Fibroblast of lung (primary cell): ENCODE data around the gene COBL. TPM values are rescaled to one million over a fixed set of nuclear protein-coding genes. Genes with fewer than 3 reads are reported as not detected.

Experiments used
- DNase-seq, 2 donors: peaks; one replicate each; pipeline versions ENCODE4 v3.0.0 to v3.0.0-alpha.2; 2010; ENCODE audit warnings: low read depth in 2 of 2
- H2AFZ ChIP-seq: 2 replicates; pipeline ENCODE4 v1.5.1; 2012; ENCODE audit warnings: low read length, control low read depth, inconsistent platforms
- H3K27ac ChIP-seq: 2 replicates; pipeline ENCODE4 v1.5.1; 2011; ENCODE audit warnings: low read length, control low read depth; ENCODE audit not compliant: insufficient read depth
- H3K27me3 ChIP-seq: 2 replicates; pipeline ENCODE4 v1.5.1; 2011; ENCODE audit warnings: mild to moderate bottlenecking, low read length; ENCODE audit not compliant: control insufficient read depth, insufficient read depth
- H3K36me3 ChIP-seq: 2 replicates; pipeline ENCODE4 v1.5.1; 2011; ENCODE audit warnings: low read length; ENCODE audit not compliant: control insufficient read depth, insufficient read depth
- H3K4me1 ChIP-seq: 2 replicates; pipeline ENCODE4 v1.5.1; 2011; ENCODE audit warnings: low read length; ENCODE audit not compliant: control insufficient read depth, insufficient read depth; ENCODE audit errors: extremely low read depth
- H3K4me2 ChIP-seq: 2 replicates; pipeline ENCODE4 v1.5.1; 2011; ENCODE audit warnings: low read length, control low read depth; ENCODE audit not compliant: insufficient read depth; ENCODE audit errors: extremely low read depth
- H3K4me3 ChIP-seq, 4 experiments: fragments of 200-600 bp in 1 of 4; sonication (generic) in 1 of 4; replicated peaks in 1 of 4; 2 replicates each; pipeline ENCODE4 v1.5.1; 2011 to 2016; ENCODE audit warnings: low read length in 4 of 4, low read depth in 3 of 4, mild to moderate bottlenecking in 3 of 4, control low read depth in 2 of 4, inconsistent platforms in 1 of 4, mixed read lengths in 1 of 4; ENCODE audit not compliant: insufficient read depth in 1 of 4; ENCODE audit errors: control extremely low read depth in 1 of 4
- H3K79me2 ChIP-seq: 2 replicates; pipeline ENCODE4 v1.5.1; 2012; ENCODE audit warnings: mild to moderate bottlenecking, low read length, inconsistent platforms; ENCODE audit not compliant: control insufficient read depth, insufficient read depth
- H3K9ac ChIP-seq: 2 replicates; pipeline ENCODE4 v1.5.1; 2011; ENCODE audit warnings: mild to moderate bottlenecking, low read length, control low read depth; ENCODE audit not compliant: insufficient read depth
- H3K9me3 ChIP-seq: 2 replicates; pipeline ENCODE4 v1.5.1; 2012; ENCODE audit warnings: low read depth, low read length; ENCODE audit not compliant: control insufficient read depth, insufficient read depth
- H4K20me1 ChIP-seq: 2 replicates; pipeline ENCODE4 v1.5.1; 2011; ENCODE audit warnings: low read length; ENCODE audit not compliant: control insufficient read depth, insufficient read depth; ENCODE audit errors: extremely low read depth
- CTCF ChIP-seq, 2 donors: IDR thresholded peaks in 1 of 2; conservative IDR thresholded peaks in 1 of 2; 1 replicate in 1 of 2; 2 replicates in 1 of 2; pipeline ENCODE4 v1.5.1; 2011 to 2012; ENCODE audit warnings: low read length in 2 of 2, control low read depth in 1 of 2, inconsistent platforms in 1 of 2, low read depth in 1 of 2, mild to moderate bottlenecking in 1 of 2
- EZH2 ChIP-seq: IDR thresholded peaks from 2 replicates; pipeline ENCODE4 v1.5.1; 2012; ENCODE audit warnings: low read length, control low read depth, mild to moderate bottlenecking; ENCODE audit errors: missing control alignments
- polyA plus RNA-seq, 2 donors: library from polyadenylated mRNA; depleted of rRNA in 1 of 2; stranded (reverse) in 1 of 2; unstranded in 1 of 2; fragments of >200 nt; gene quantifications; 2 replicates each; pipeline ENCODE4 v1.2.1, GENCODE V29; 2011 to 2012; ENCODE audit warnings: missing spikeins in 1 of 2
- total RNA-seq: library from RNA; depleted of rRNA; stranded (reverse); fragments of >200 nt; gene quantifications from 2 replicates; pipeline ENCODE4 v1.2.1, GENCODE V29; 2014

COBL gene
- total and polyA plus RNA-seq, 2 donors (not counting 1 experiment from before 2014, with no cell fraction given): 0.10 to 0.33 TPM

- Histone ChIP-seq H3K4me3 (no peak overlapping the region), H4K20me1 (no peaks in the 10 kb centered on the region), H3K4me1 (no peaks in the 10 kb centered on the region), H3K9me3 (no peaks in the 10 kb centered on the region), H3K79me2 (no peaks in the 10 kb centered on the region), H2AFZ (no peak overlapping the region), H3K9ac (no peak overlapping the region), H3K36me3 (no peaks in the 10 kb centered on the region), H3K4me2 (no peak overlapping the region), H3K27ac (no peak overlapping the region), H3K27me3 (no peaks in the 10 kb centered on the region)
- TF ChIP-seq CTCF (conservative IDR thresholded peaks at IDR 0.05 in 1 of 2, IDR thresholded peaks at IDR 0.05 in 1 of 2; ENCODE audit: low read depth in 1 of 2, low read length in 2 of 2) (no peak), EZH2 (no peak)
- DNase-seq: no peak
These were observed 21.0 kb downstream of the COBL start for GRCh38 chr7:51295440-51296245.

GRCh38 chr7:51292596-51292995 lies 24.0 kb downstream of the COBL start:
- no peaks in the 10 kb centered on the region for H3K9me3 ChIP-seq
- H3K4me3 ChIP-seq: no peak overlapping the region
- no peaks in the 10 kb centered on the region for H3K4me1 ChIP-seq
- H3K27ac ChIP-seq: no peak overlapping the region
- H3K36me3 ChIP-seq: no peaks in the 10 kb centered on the region
- DNase-seq: no peak
- no peaks in the 10 kb centered on the region for H3K79me2 ChIP-seq
- H4K20me1 ChIP-seq: no peaks in the 10 kb centered on the region
- H2AFZ ChIP-seq: no peak overlapping the region
- H3K4me2 ChIP-seq: no peak overlapping the region
- no peak for TF ChIP-seq CTCF (conservative IDR thresholded peaks at IDR 0.05 in 1 of 2, IDR thresholded peaks at IDR 0.05 in 1 of 2; ENCODE audit: low read depth in 1 of 2, low read length in 2 of 2)
- no peak for TF ChIP-seq EZH2
- H3K27me3 ChIP-seq: no peaks in the 10 kb centered on the region
- H3K9ac ChIP-seq: no peak overlapping the region

- Histone ChIP-seq H3K4me3 (no peak overlapping the region), H3K27ac (no peak overlapping the region), H4K20me1 (no peaks in the 10 kb centered on the region), H3K36me3 (no peaks in the 10 kb centered on the region), H3K79me2 (no peaks in the 10 kb centered on the region), H3K27me3 (no peaks in the 10 kb centered on the region), H3K4me2 (no peak overlapping the region), H3K9ac (no peak overlapping the region), H3K9me3 (no peaks in the 10 kb centered on the region), H2AFZ (no peak overlapping the region), H3K4me1 (no peaks in the 10 kb centered on the region)
- DNase-seq: no peak
- TF ChIP-seq EZH2 (no peak), CTCF (conservative IDR thresholded peaks at IDR 0.05 in 1 of 2, IDR thresholded peaks at IDR 0.05 in 1 of 2; ENCODE audit: low read depth in 1 of 2, low read length in 2 of 2) (no peak)
These were observed 25.7 kb downstream of the COBL start for GRCh38 chr7:51290702-51291540.
